Lower leg skin (tissue), 3 donors: Measurements from ENCODE around the gene KIAA0513.

ENCODE experiments used
- CTCF ChIP-seq, 3 donors: fragments of 450-650 bp; IDR thresholded peaks; one replicate each; pipeline ENCODE4 v1.5.1; 2016; ENCODE audit warnings: antibody characterized with exemption in 3 of 3, mild to moderate bottlenecking in 3 of 3, moderate library complexity in 2 of 3
- POLR2A ChIP-seq, 2 donors: fragments of 450-650 bp; IDR thresholded peaks; one replicate each; pipeline ENCODE4 v1.6.1; 2016 to 2017; ENCODE audit warnings: antibody characterized with exemption in 2 of 2, mild to moderate bottlenecking in 1 of 2, moderate library complexity in 1 of 2

- TF ChIP-seq POLR2A (IDR thresholded peaks at IDR 0.05) (no peak), CTCF (IDR thresholded peaks at IDR 0.05) (no peak)
Measured at GRCh38 chr16:85003076-85003475, 24.5 kb upstream of the KIAA0513 start.
